Aorta (tissue), 5 donors: ENCODE results near the gene PAK4. TPM values are rescaled to one million over a fixed set of nuclear protein-coding genes. Genes with fewer than 3 reads are reported as not detected.
"Not testable (repeated sequence)": the region's sequence is repeated elsewhere in the genome, so short reads cannot be mapped to it uniquely, and the experiment has no call there.

Source experiments
- ATAC-seq: fragments of 200-7000 bp; cut with Tn5 transposase; one replicate; pipeline ENCODE4 v1.9.1; 2022; ENCODE audit warnings: moderate library complexity; ENCODE audit not compliant: low FRiP score
- DNase-seq, 2 donors: peaks; one replicate each; pipeline ENCODE4 v3.0.0-alpha.2; 2020
- H3K27ac ChIP-seq, 2 donors: one replicate each; pipeline ENCODE4 v1.5.1; 2013; ENCODE audit warnings: low read length in 2 of 2, mild to moderate bottlenecking in 2 of 2, moderate library complexity in 2 of 2, control low read depth in 1 of 2, inconsistent platforms in 1 of 2, low read depth in 1 of 2
- H3K27me3 ChIP-seq, 2 donors: one replicate each; pipeline ENCODE4 v1.6.1; 2013; ENCODE audit warnings: control low read depth in 1 of 2, low read length in 1 of 2, mild to moderate bottlenecking in 1 of 2, moderate library complexity in 1 of 2; ENCODE audit not compliant: insufficient read depth in 2 of 2, control insufficient read depth in 1 of 2
- H3K36me3 ChIP-seq, 2 donors: one replicate each; pipeline ENCODE4 v1.6.1; 2013; ENCODE audit warnings: control low read depth in 1 of 2, low read length in 1 of 2, mild to moderate bottlenecking in 1 of 2; ENCODE audit not compliant: insufficient read depth in 2 of 2, control insufficient read depth in 1 of 2
- H3K4me1 ChIP-seq, 2 donors: one replicate each; pipeline ENCODE4 v1.6.1; 2013; ENCODE audit warnings: low read length in 2 of 2, control low read depth in 1 of 2, mild to moderate bottlenecking in 1 of 2, moderate library complexity in 1 of 2; ENCODE audit not compliant: insufficient read depth in 2 of 2, control insufficient read depth in 1 of 2
- H3K4me3 ChIP-seq, 2 donors: one replicate each; pipeline ENCODE4 v1.5.1; 2013; ENCODE audit warnings: low read length in 2 of 2, control low read depth in 1 of 2, mild to moderate bottlenecking in 1 of 2
- H3K9me3 ChIP-seq: one replicate; pipeline ENCODE4 v1.6.1; 2013; ENCODE audit warnings: mild to moderate bottlenecking, low read length; ENCODE audit not compliant: control insufficient read depth
- WGBS, 2 donors: extraction: QIAGEN DNeasy Blood & Tissue Kit; methylation state at CpG; one replicate each; pipeline ENCODE4 v1.1.7; 2013; 5-methylcytosine and 5-hydroxymethylcytosine counted together
- intact Hi-C, 2 donors: fragments of 100-400 bp; cut with DNase I; formaldehyde crosslinking; loops; one replicate each; pipeline versions ENCODE4 v1.14.2 to v1.15.0; 2022
- polyA plus RNA-seq, 2 donors: library from polyadenylated mRNA; stranded (reverse); fragments of 200-250 nt; gene quantifications; one replicate each; pipeline ENCODE4 v1.2.3, GENCODE V29; 2013
- total RNA-seq, 2 donors: library from RNA; stranded (reverse); fragmentation: NEBNext Ultra II Directional; extraction: Animal tissue kit (Norgen Biotek cat#: 25700); gene quantifications; one replicate each; pipeline ENCODE4 v1.2.1, GENCODE V29; 2021
- donor health status: healthy with polysubstance abuse.
- donor health status: Bipolar disorder and iron deficiency.
- donor health status: DM: no; HTN: no; CAD: no.
- donor health status: DM: no; HTN: no; CAD: no.
- donor health status: DM: yes; HTN: yes; CAD: no.

The PAK4 gene
- total and polyA plus RNA-seq, 4 donors: 8.0 to 22.2 (median 14.2) TPM

DNA sequence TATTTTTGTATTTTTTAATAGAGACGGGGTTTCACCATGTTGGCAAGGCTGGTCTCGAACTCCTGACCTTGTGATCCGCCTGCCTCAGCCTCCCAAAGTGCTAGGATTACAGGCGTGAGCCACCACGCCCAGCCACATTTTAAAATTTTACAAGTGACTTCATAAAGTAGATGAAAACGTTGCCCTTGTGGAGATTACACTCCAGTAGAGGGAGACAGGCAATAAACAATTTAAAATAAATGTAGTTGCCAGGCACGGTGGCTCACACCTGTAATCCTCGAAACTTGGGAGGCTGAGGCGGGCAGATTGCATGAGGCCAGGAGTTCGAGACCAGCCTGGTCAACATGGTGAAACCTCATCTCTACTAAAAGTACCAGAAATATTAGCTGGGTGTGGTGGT, 93.5 kb downstream of the PAK4 start:
- 71 to 72% methylated on average over 10 of the region's 10 CpGs for WGBS, 2 donors
- H3K27me3 ChIP-seq, H3K36me3 ChIP-seq, H3K27ac ChIP-seq, intact Hi-C loops, ATAC-seq, H3K4me1 ChIP-seq, H3K4me3 ChIP-seq, DNase-seq: not testable (repeated sequence)
- peaks cover 15% of the 10 kb centered on the region for H3K9me3 ChIP-seq

DNA sequence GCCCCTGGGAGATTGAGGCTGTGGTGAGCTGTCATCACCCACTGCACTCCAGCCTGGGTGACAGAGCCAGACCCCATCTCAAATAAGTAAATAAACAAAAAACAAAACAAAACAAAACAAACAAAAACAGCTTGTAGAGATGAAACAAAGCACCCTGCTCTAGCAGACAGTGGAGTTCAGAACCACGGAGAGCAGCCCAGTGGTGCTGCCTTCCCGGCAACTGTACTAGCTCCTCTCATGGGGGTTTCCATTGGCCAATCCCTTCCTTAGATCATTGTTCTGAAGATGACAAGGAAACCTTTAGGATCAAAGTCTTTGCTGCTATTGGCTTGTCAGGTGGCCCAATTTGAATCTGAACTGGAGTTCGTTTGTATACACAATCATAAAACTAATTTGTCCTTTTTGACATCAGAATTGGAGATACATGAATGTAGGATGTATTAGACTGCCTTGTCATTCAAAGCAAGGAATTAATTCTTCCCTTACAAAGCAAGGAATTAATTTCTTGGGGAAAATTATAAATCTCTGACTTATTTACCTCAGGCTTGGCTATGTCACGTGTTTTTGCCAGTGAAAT, 98.2 kb downstream of the PAK4 start:
- no peaks in the 10 kb centered on the region for H3K36me3 ChIP-seq
- intact Hi-C loops: no loop called here
- DNase-seq (no peak), ATAC-seq (no peak)
- no peaks in the 10 kb centered on the region for H3K4me1 ChIP-seq
- H3K27me3 ChIP-seq: no peaks in the 10 kb centered on the region
- no peak overlapping the region for H3K27ac ChIP-seq
- no peak overlapping the region for H3K4me3 ChIP-seq
- WGBS, 2 donors: 19 to 21% methylated on average over 4 of the region's 4 CpGs
- H3K9me3 ChIP-seq: no peaks in the 10 kb centered on the region

DNA sequence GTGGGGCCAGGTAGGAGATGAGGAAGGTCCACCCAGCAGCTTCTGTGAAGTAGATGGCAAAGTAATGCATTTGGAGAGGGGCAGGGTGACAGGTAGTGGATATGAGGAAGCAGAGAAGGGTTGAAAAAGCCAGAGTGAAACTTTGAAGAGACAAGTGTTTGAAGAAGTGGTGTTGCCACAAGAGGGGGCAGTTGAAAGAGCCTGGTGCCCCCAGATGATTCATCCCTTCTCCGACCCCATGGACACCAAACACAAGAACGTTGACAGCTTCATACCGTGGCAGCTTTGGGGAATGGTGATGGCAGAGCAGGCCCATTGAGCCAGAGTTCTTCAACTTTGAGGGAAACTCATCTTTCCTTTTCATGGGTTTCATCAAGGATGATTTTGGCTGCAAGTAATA, 99.3 kb downstream of the PAK4 start:
- H3K4me1 ChIP-seq: no peaks in the 10 kb centered on the region
- H3K27me3 ChIP-seq: no peaks in the 10 kb centered on the region
- no peak overlapping the region for H3K4me3 ChIP-seq
- ATAC-seq: no peak
- no peak for DNase-seq
- intact Hi-C loops: no loop called here
- H3K27ac ChIP-seq: no peak overlapping the region
- 31 to 34% methylated on average over 3 of the region's 3 CpGs for WGBS, 2 donors
- no peaks in the 10 kb centered on the region for H3K36me3 ChIP-seq
- no peaks in the 10 kb centered on the region for H3K9me3 ChIP-seq

Other genes starting within 250 kb of the PAK4 start
- gene RINL, start 247.5 kb upstream of the PAK4 start, total RNA-seq: 1 to 10 TPM; 3.3 to 5.7 TPM
- 1 to 10 TPM; 1.8 to 5.4 TPM for gene RINL, start 247.5 kb upstream of the PAK4 start, polyA plus RNA-seq
- 10 to 100 TPM; 34.6 to 42.4 TPM for gene SIRT2, start 226.2 kb upstream of the PAK4 start, total RNA-seq
- gene SIRT2, start 226.2 kb upstream of the PAK4 start, polyA plus RNA-seq: 10 to 100 TPM; 34.8 to 51.2 TPM
- gene NFKBIB, start 225.8 kb upstream of the PAK4 start, total RNA-seq: 10 to 100 TPM; 16.0 to 24.5 TPM
- gene NFKBIB, start 225.8 kb upstream of the PAK4 start, polyA plus RNA-seq: 10 to 100 TPM; 23.4 to 30.1 TPM
- not detected for gene CCER2, start 213.6 kb upstream of the PAK4 start, total RNA-seq
- 1 to 10 TPM in 1 of 2 donors, not detected in 1; 1.2 TPM for gene CCER2, start 213.6 kb upstream of the PAK4 start, polyA plus RNA-seq
- 10 to 100 TPM in 1 of 2 donors, 1 to 10 TPM in 1; 5.9 to 13.8 TPM for gene SARS2, start 195.0 kb upstream of the PAK4 start, total RNA-seq
- gene SARS2, start 195.0 kb upstream of the PAK4 start, polyA plus RNA-seq: 10 to 100 TPM in 1 of 2 donors, 1 to 10 TPM in 1; 9.5 to 72.4 TPM
- 10 to 100 TPM; 14.3 to 15.8 TPM for gene MRPS12, start 194.8 kb upstream of the PAK4 start, total RNA-seq
- gene MRPS12, start 194.8 kb upstream of the PAK4 start, polyA plus RNA-seq: 10 to 100 TPM; 24.9 to 33.3 TPM
- gene FBXO17, start 150.0 kb upstream of the PAK4 start, total RNA-seq: 10 to 100 TPM; 23.6 to 33.0 TPM
- 10 to 100 TPM in 1 of 2 donors, 1 to 10 TPM in 1; 8.3 to 26.0 TPM for gene FBXO17, start 150.0 kb upstream of the PAK4 start, polyA plus RNA-seq
- gene FBXO27, start 93.2 kb upstream of the PAK4 start, total RNA-seq: 1 to 10 TPM; 5.0 to 8.6 TPM
- 1 to 10 TPM in 1 of 2 donors, under 1 TPM in 1; 0.25 to 2.8 TPM for gene FBXO27, start 93.2 kb upstream of the PAK4 start, polyA plus RNA-seq
- gene ACP7, start 41.4 kb upstream of the PAK4 start, total RNA-seq: not detected
- gene ACP7, start 41.4 kb upstream of the PAK4 start, polyA plus RNA-seq: not detected
- not detected for gene NCCRP1, start 71.2 kb downstream of the PAK4 start, total RNA-seq
- under 1 TPM in 1 of 2 donors, not detected in 1; 0.38 TPM for gene NCCRP1, start 71.2 kb downstream of the PAK4 start, polyA plus RNA-seq
- not detected for gene SYCN, start 78.5 kb downstream of the PAK4 start, total RNA-seq
- gene SYCN, start 78.5 kb downstream of the PAK4 start, polyA plus RNA-seq: 1 to 10 TPM in 1 of 2 donors, not detected in 1; 1.6 TPM
- not detected for gene IFNL3, start 119.2 kb downstream of the PAK4 start, total RNA-seq
- gene IFNL3, start 119.2 kb downstream of the PAK4 start, polyA plus RNA-seq: not detected
- gene IFNL4, start 123.1 kb downstream of the PAK4 start, total RNA-seq: not detected
- not detected for gene IFNL4, start 123.1 kb downstream of the PAK4 start, polyA plus RNA-seq
- not detected for gene IFNL2, start 142.6 kb downstream of the PAK4 start, total RNA-seq
- gene IFNL2, start 142.6 kb downstream of the PAK4 start, polyA plus RNA-seq: not detected
- not detected for gene IFNL1, start 170.6 kb downstream of the PAK4 start, total RNA-seq
- gene IFNL1, start 170.6 kb downstream of the PAK4 start, polyA plus RNA-seq: not detected
- gene LRFN1, start 195.1 kb downstream of the PAK4 start, total RNA-seq: 1 to 10 TPM in 1 of 2 donors, under 1 TPM in 1; 0.45 to 1.8 TPM
- gene LRFN1, start 195.1 kb downstream of the PAK4 start, polyA plus RNA-seq: not detected
- 10 to 100 TPM; 53.7 to 60.8 TPM for gene GMFG, start 210.3 kb downstream of the PAK4 start, total RNA-seq
- gene GMFG, start 210.3 kb downstream of the PAK4 start, polyA plus RNA-seq: 10 to 100 TPM in 1 of 2 donors, 1 to 10 TPM in 1; 8.3 to 50.3 TPM
- gene SAMD4B, start 216.6 kb downstream of the PAK4 start, total RNA-seq: 100 to 1,000 TPM; 101 to 120 TPM
- 100 to 1,000 TPM in 1 of 2 donors, 10 to 100 TPM in 1; 33.6 to 109 TPM for gene SAMD4B, start 216.6 kb downstream of the PAK4 start, polyA plus RNA-seq